ENCODE measurements around the gene MBP. TPM values are rescaled to one million over a fixed set of nuclear protein-coding genes. Genes with fewer than 3 reads are reported as not detected.

MBP gene
- total RNA-seq, 2 experiments from 2014 or later: 13.5 to 28.9 TPM

DNA sequence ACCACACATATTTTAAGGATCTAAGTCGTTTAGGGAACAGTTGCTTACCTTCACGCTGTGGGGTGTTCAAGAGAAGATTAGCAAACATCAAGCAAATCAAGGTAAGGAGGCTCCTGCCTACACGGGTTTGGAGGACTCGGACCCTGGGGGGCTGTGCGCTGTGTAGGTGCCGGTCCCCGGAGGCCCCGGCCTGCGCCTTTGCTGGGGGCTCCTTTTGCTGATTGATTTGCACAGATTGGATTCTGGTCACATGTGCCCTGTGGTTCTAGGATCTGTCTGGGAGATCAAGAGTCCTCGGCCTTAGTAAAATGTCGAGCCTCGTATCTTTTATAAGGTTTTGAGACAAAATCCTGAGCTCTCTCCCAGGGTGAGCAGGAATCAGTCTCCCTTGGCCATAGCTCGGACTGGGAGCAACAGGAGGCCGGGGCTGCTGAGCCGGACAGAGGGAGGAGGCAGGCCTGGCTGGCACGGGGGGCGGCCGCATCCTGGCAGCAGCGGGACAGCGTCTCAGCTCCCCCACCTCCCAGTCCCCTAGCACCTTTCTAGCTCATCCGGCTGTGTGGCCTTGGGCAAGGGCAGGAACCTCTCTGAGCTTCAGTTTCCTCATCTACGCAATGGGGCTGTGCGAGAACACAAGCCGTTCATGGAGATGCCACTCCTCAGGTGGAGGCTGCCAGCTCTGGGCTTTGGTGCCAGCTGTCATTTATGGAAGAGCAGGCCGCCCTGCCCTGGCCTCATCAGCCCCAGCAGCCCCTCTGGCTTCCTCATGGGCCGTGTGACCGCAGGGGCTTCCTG, 147.2 kb downstream of the MBP start:
- POLR2A ChIA-PET: no interaction called here
- Histone ChIP-seq H3K4me2 (ENCODE audit: low read length) (no peak overlapping the region), H3K9me2 (ENCODE audit: insufficient read depth, low read length) (no peaks in the 10 kb centered on the region), H3K4me3 (ENCODE audit: low read depth, low read length, poor library complexity, severe bottlenecking) (no peak overlapping the region), H3K79me2 (ENCODE audit: insufficient read depth, low read depth, low read length) (no peaks in the 10 kb centered on the region), H3K4me1 (ENCODE audit: insufficient read depth, low read length, poor library complexity, severe bottlenecking) (peaks cover 33% of the 10 kb centered on the region), H3K27ac (ENCODE audit: low read depth, low read length, poor library complexity, severe bottlenecking) (no peak overlapping the region), H2AFZ (ENCODE audit: low read length) (no peak overlapping the region), H3K9me3 (ENCODE audit: low read length) (no peaks in the 10 kb centered on the region), H4K20me1 (ENCODE audit: insufficient read depth, low read length) (no peaks in the 10 kb centered on the region), H3K36me3 (ENCODE audit: insufficient read depth, low read length) (no peaks in the 10 kb centered on the region)
- intact Hi-C loops (cut with micrococcal nuclease; ENCODE audit: unreplicated experiment): no loop called here
- DNase-seq (ENCODE audit: low spot score): no peak
- BruUV-seq (replicated peaks): no TSS peak
- CTCF ChIA-PET (ENCODE audit: unreplicated experiment): no interaction called here
- TF ChIP-seq, protein P1, sequence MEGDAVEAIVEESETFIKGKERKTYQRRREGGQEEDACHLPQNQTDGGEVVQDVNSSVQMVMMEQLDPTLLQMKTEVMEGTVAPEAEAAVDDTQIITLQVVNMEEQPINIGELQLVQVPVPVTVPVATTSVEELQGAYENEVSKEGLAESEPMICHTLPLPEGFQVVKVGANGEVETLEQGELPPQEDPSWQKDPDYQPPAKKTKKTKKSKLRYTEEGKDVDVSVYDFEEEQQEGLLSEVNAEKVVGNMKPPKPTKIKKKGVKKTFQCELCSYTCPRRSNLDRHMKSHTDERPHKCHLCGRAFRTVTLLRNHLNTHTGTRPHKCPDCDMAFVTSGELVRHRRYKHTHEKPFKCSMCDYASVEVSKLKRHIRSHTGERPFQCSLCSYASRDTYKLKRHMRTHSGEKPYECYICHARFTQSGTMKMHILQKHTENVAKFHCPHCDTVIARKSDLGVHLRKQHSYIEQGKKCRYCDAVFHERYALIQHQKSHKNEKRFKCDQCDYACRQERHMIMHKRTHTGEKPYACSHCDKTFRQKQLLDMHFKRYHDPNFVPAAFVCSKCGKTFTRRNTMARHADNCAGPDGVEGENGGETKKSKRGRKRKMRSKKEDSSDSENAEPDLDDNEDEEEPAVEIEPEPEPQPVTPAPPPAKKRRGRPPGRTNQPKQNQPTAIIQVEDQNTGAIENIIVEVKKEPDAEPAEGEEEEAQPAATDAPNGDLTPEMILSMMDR (conservative IDR thresholded peaks at IDR 0.05; ENCODE audit: low read length): no peak
- TF ChIP-seq EZH2phosphoT487 (IDR thresholded peaks at IDR 0.05; ENCODE audit: borderline replicate concordance, low read depth, low read length): no peak

DNA sequence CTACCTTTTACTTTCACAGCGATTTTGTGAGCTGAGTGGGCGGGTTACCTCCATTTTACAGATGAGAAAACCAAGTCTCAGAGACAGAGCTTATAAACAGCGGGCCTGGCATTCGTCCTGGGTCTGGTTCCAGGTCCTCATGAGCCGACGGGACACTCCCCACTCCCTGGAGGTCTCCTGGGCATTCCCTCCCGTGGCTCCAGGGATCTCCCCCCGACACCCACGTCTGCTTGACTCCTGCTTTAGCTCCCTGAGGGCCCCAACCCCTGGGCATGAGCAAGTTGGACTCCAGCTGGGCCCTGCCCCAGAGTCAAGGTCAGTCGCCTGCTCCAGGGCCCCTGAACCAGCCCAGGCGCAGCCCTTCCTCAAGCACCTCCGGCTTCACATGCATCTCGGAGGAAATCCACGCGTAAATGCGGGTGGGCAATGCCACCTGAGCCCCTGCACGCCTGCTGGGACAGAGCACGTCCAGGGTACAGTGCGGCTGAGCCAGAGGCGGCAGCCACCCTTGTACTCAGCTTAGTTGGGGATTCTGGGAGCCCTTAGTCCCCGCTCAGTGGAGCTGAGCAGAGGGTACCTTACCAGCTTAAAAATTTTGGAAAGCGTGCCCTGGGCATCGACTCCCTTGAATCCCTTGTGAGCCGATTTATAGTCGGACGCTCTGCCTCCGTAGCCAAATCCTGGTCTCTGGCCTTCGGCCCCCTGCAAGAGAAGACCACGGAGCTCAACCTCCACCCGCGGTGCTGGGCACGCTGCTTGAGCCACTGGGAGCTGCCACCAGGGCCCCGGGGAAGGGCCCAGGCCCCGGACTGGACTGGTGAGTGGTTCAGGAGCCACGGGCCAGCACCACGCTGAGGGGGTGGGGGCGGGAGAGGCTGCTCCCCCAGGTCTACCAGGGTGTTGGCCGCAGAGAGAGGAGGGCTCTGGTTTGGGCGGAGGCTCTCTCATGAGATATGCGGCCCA, 148.1 kb downstream of the MBP start:
- no peak overlapping the region for H3K27ac ChIP-seq (ENCODE audit: low read depth, low read length, poor library complexity, severe bottlenecking)
- intact Hi-C loops (cut with micrococcal nuclease; ENCODE audit: unreplicated experiment): loop anchor here (5.0 kb wide), 1 partner anchor 138 kb away; no protein-coding TSS in a partner anchor

More for the DNA sequence above, 148.1 kb downstream of the MBP start:
- Histone ChIP-seq H2AFZ (ENCODE audit: low read length) (no peak overlapping the region), H3K4me1 (ENCODE audit: insufficient read depth, low read length, poor library complexity, severe bottlenecking) (peaks cover 41% of the 10 kb centered on the region), H3K9me2 (ENCODE audit: insufficient read depth, low read length) (no peaks in the 10 kb centered on the region), H3K36me3 (ENCODE audit: insufficient read depth, low read length) (no peaks in the 10 kb centered on the region), H3K4me2 (ENCODE audit: low read length) (no peak overlapping the region), H3K79me2 (ENCODE audit: insufficient read depth, low read depth, low read length) (no peaks in the 10 kb centered on the region), H3K9me3 (ENCODE audit: low read length) (no peaks in the 10 kb centered on the region), H4K20me1 (ENCODE audit: insufficient read depth, low read length) (no peaks in the 10 kb centered on the region), H3K4me3 (ENCODE audit: low read depth, low read length, poor library complexity, severe bottlenecking) (no peak overlapping the region)
- BruUV-seq (replicated peaks): no TSS peak
- TF ChIP-seq, protein P1 (conservative IDR thresholded peaks at IDR 0.05; ENCODE audit: low read length): no peak
- TF ChIP-seq EZH2phosphoT487 (IDR thresholded peaks at IDR 0.05; ENCODE audit: borderline replicate concordance, low read depth, low read length): no peak
- CTCF ChIA-PET (ENCODE audit: unreplicated experiment): interaction anchor here (0.6 kb wide), 1 partner anchor 176 kb away, joined by 4 read pairs; no protein-coding TSS in a partner anchor
- POLR2A ChIA-PET: no interaction called here
- no peak for DNase-seq (ENCODE audit: low spot score)

Data from OCI-LY7 (cell line).